Measurements from ENCODE around the gene VWC2. TPM values are rescaled to one million over a fixed set of nuclear protein-coding genes. Genes with fewer than 3 reads are reported as not detected.

Gene VWC2
- total RNA-seq, 1 donor from 2014 or later, result 0.29 TPM

DNA sequence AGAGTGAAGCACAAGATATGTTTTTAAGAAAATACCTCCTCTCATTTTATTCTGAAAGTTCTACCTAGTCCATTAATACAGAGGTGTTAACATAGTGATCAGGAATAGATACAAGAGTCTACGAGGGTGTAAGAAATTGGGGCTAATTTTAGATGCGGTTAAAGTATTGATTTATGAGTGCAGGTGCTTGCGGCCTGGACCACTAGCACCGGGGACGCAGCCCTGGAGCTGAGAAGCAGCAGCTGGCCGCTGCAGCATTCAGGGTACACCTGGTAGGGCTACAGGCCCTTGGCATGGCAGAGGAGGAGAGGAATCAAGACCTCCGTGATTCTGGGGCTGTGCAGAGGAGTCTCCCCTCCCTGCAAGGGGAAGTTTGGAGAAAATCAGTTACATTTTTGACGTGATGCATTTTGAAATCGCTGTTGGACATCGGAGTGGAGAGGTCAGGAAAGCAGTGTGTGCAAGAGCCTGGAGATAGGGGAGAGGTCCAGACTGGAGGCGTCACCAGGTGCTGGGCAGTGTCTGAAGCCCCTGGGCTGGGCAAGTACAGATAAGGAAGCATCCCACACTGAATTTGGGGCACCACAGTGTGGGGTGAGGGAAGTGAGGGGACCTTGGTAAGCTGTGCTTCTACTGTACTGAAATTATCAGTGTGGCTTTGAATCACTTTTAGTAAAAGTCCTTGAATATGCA, 112.3 kb downstream of the VWC2 start:
- TF ChIP-seq, protein P1, sequence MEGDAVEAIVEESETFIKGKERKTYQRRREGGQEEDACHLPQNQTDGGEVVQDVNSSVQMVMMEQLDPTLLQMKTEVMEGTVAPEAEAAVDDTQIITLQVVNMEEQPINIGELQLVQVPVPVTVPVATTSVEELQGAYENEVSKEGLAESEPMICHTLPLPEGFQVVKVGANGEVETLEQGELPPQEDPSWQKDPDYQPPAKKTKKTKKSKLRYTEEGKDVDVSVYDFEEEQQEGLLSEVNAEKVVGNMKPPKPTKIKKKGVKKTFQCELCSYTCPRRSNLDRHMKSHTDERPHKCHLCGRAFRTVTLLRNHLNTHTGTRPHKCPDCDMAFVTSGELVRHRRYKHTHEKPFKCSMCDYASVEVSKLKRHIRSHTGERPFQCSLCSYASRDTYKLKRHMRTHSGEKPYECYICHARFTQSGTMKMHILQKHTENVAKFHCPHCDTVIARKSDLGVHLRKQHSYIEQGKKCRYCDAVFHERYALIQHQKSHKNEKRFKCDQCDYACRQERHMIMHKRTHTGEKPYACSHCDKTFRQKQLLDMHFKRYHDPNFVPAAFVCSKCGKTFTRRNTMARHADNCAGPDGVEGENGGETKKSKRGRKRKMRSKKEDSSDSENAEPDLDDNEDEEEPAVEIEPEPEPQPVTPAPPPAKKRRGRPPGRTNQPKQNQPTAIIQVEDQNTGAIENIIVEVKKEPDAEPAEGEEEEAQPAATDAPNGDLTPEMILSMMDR (IDR thresholded peaks at IDR 0.05; ENCODE audit: unreplicated experiment), result no peak
- H3K9me3 Mint-ChIP-seq, result peaks cover 9% of the 10 kb centered on the region
- no peak overlapping the region for H3K4me3 Mint-ChIP-seq
- H3K27ac Mint-ChIP-seq, result no peak overlapping the region
- DNase-seq (ENCODE audit: low spot score in 2 of 2, unreplicated experiment in 2 of 2), result no peak
- H3K4me1 Mint-ChIP-seq, result no peaks in the 10 kb centered on the region
- no peaks in the 10 kb centered on the region for H3K36me3 Mint-ChIP-seq
- no peaks in the 10 kb centered on the region for H3K27me3 Mint-ChIP-seq (ENCODE audit: low read depth)

DNA sequence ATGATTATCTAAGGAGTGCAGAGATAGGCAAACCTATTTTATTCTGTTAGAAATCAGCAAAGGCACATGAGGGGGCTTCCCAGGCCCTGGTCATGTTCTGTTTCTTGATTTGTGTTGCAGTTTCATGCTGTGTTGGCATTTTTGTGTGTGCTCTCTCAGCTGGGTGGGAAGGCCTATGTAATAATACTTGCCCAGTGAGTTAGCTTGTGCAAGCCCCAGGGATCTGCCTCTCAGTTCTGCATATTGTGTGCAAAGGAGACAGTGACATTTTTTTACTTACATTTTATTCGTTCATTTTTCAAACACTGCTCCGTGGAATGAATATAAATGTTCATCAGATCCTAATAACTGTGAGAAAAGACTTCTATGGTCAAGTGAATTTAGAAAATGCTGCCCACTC, 119.0 kb downstream of the VWC2 start:
- H3K9me3 Mint-ChIP-seq, result peaks cover 14% of the 10 kb centered on the region
- no peaks in the 10 kb centered on the region for H3K27me3 Mint-ChIP-seq (ENCODE audit: low read depth)
- no peak overlapping the region for H3K27ac Mint-ChIP-seq
- TF ChIP-seq, protein P1 (IDR thresholded peaks at IDR 0.05; ENCODE audit: unreplicated experiment), result no peak
- H3K4me3 Mint-ChIP-seq, result no peak overlapping the region
- DNase-seq (ENCODE audit: low spot score in 2 of 2, unreplicated experiment in 2 of 2), result no peak
- H3K4me1 Mint-ChIP-seq, result no peaks in the 10 kb centered on the region
- H3K36me3 Mint-ChIP-seq, result no peaks in the 10 kb centered on the region

DNA sequence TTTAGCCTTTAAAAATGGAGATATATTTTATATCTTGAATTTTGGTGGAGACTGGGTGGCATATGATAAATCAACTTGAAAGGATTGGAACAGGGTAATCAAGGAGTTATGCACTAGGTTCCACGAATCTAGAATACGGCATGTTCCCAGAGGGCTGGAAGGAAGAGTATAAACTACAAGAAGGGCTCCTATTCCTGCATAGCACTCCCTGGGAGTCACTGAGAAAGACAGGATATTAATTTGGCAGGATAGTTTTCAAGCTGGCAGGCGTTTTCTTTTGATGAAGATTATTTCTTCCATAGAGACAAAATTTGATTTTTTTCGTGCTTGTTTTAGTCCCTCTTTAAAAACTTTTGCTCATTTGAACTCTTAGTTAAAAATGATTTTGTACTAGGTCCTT, 119.7 kb downstream of the VWC2 start:
- peaks cover 14% of the 10 kb centered on the region for H3K9me3 Mint-ChIP-seq
- no peak overlapping the region for H3K4me3 Mint-ChIP-seq
- TF ChIP-seq, protein P1 (IDR thresholded peaks at IDR 0.05; ENCODE audit: unreplicated experiment), result no peak
- H3K4me1 Mint-ChIP-seq, result no peaks in the 10 kb centered on the region
- no peaks in the 10 kb centered on the region for H3K27me3 Mint-ChIP-seq (ENCODE audit: low read depth)
- DNase-seq (ENCODE audit: low spot score in 2 of 2, unreplicated experiment in 2 of 2), result no peak
- no peaks in the 10 kb centered on the region for H3K36me3 Mint-ChIP-seq
- H3K27ac Mint-ChIP-seq, result no peak overlapping the region

DNA sequence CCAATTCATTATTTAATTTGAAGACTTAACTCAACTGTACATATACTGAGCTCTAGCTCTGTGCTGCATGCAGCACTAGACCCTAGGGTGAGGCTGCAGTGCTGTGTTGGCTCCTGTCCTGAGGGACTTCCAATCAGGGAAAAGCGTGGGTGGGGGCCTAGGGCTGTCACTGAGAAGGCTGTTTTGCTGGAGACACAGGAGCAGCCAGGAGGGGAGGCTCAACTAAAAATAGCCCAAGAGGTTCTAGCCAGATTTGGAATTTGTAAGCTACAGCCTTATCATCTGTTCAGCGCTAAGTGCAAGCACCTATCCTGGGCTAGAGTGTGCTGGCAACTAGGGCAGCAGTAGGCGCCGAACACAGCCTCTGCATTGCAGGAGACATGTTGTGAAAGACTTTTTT, 121.1 kb downstream of the VWC2 start:
- no peak for DNase-seq (ENCODE audit: low spot score in 2 of 2, unreplicated experiment in 2 of 2)
- Mint-ChIP-seq H3K9me3 (peaks cover 14% of the 10 kb centered on the region), H3K27ac (no peak overlapping the region), H3K27me3 (ENCODE audit: low read depth) (no peaks in the 10 kb centered on the region), H3K4me3 (no peak overlapping the region), H3K4me1 (no peaks in the 10 kb centered on the region), H3K36me3 (no peaks in the 10 kb centered on the region)
- TF ChIP-seq, protein P1 (IDR thresholded peaks at IDR 0.05; ENCODE audit: unreplicated experiment), result no peak

DNA sequence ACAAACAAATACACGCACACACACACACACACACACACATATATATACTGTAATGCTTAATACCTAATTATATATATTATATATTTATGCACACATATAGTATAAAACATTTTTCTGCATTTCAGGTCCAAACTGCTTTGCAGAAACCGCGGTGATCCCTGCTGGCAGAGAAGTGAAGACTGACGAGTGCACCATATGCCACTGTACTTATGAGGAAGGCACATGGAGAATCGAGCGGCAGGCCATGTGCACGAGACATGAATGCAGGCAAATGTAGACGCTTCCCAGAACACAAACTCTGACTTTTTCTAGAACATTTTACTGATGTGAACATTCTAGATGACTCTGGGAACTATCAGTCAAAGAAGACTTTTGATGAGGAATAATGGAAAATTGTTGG, 138.5 kb downstream of the VWC2 start:
- no peak for DNase-seq (ENCODE audit: low spot score in 2 of 2, unreplicated experiment in 2 of 2)
- Mint-ChIP-seq H3K27me3 (ENCODE audit: low read depth) (no peaks in the 10 kb centered on the region), H3K4me1 (no peaks in the 10 kb centered on the region), H3K27ac (no peak overlapping the region), H3K36me3 (no peaks in the 10 kb centered on the region), H3K4me3 (no peak overlapping the region), H3K9me3 (no peaks in the 10 kb centered on the region)
- TF ChIP-seq, protein P1 (IDR thresholded peaks at IDR 0.05; ENCODE audit: unreplicated experiment), result no peak

Measured in mesothelial cell of epicardium (in vitro differentiated cells).